Epithelial cell of umbilical artery (primary cell): Measurements from ENCODE around the gene CPB2. TPM values are rescaled to one million over a fixed set of nuclear protein-coding genes. Genes with fewer than 3 reads are reported as not detected.

Source experiments
- total RNA-seq: library from RNA; depleted of rRNA; stranded (reverse); fragments of >200 nt; gene quantifications from 2 replicates; pipeline ENCODE4 v1.2.3, GENCODE V29; 2014

Gene CPB2
- not detected in 2 replicates for total RNA-seq

GRCh38 chr13:46104868-46105267, at the start of gene CPB2:
Gene CPB2 (minus strand): TSS chr13:46105033. CDS start chr13:46105009, 24 bp downstream.

DNA sequence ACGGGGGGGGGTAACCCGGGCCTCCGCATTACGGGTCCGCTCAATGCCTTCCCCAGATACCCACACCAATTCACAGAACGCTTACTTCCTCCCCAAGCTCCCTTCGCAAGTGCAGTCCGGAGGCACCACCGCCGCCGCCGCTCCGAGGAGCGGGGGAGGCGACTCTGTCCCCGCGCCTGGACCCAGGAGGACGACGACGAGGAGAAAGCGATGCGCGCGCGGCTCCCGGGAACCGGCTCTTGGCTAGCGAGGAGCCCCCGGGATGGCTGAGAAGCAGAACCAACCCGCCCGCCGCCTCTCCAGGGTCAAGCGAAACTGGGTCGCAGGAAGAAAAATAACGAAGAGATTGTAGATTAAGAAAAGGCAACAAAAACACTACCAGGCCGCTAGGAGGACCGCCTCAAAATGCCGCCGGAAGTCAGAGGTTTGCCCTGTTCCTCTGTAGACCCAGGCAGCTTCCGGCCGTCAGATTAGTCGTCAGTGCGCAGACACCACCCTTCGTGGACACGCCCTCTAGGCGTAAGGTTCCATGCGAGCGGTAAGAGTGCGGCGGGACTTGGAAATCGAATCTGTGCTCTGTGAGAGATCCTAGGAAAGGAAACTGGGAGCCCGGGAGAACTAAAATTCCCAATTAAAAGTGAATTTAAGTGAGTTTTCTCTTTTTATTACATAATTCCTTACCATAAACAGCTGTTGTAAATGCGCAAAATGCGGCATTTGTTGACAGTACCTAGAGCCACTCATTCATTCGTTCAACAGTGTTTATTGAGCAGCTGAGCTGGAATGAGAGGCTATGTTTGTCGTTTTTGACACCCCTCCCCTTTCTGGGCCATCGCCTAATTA, 52.3 kb downstream of the CPB2 start, which contains the start of gene ZC3H13:
ZC3H13 (minus strand) TSS at position 428 of the 843 bp plus-strand sequence. CDS start 7,239 bp downstream, outside the sequence.

Other genes starting within 250 kb of the CPB2 start
- 12.8 and 14.3 TPM in 2 replicates for gene ZC3H13, start 52.3 kb downstream of the CPB2 start, total RNA-seq
- gene LCP1, start 77.1 kb upstream of the CPB2 start, total RNA-seq = 0.46 TPM in 1 of 2 replicates, not detected in the other
- gene LRRC63, start 106.9 kb upstream of the CPB2 start, total RNA-seq = not detected in 2 replicates